ENCODE results near the gene UBE4A. TPM values are rescaled to one million over a fixed set of nuclear protein-coding genes. Genes with fewer than 3 reads are reported as not detected.
A peak's percentile ranks its signal among the peaks of the same experiment; 100 is the strongest.
"Not testable (repeated sequence)": the region's sequence is repeated elsewhere in the genome, so short reads cannot be mapped to it uniquely, and the experiment has no call there.

The UBE4A gene
- total and polyA plus RNA-seq, 12 donors, result 16.1 to 52.8 (median 35.6) TPM

GRCh38 chr11:118401880-118402590 is 42.6 kb downstream of the UBE4A start:
- H3K4me1 ChIP-seq (replicated peaks in 1 of 2), result peaks cover 15 to 41% of the 10 kb centered on the region in 2 donors

GRCh38 chr11:118402594-118402993 is 43.2 kb downstream of the UBE4A start:
- intact Hi-C loops (cut with DNase I), result loop anchor here in 1 of 2 donors (5.0 kb wide), 1 partner anchor 35 kb away; the partner anchor contains the start of gene KMT2A
- H3K9me3 ChIP-seq (replicated peaks in 1 of 3); H3K27me3 ChIP-seq: not testable (repeated sequence)
- 74 to 80% (median 77%) methylated on average over 7 of the region's 7 CpGs for WGBS, 4 donors
- H3K36me3 ChIP-seq (replicated peaks in 1 of 2), result peaks cover 0 to 18% of the 10 kb centered on the region in 2 donors
- H3K4me3 ChIP-seq, result peak overlapping the region in 2 of 4 donors; percentile 65 to 86
- H3K4me1 ChIP-seq (replicated peaks in 1 of 2), result peaks cover 15 to 41% of the 10 kb centered on the region in 2 donors
- H3K27ac ChIP-seq, result peak overlapping the region; percentile 78 to 95 (median 90)
- DNase-seq, result peak in 1 of 7 donors; percentile 25

More at GRCh38 chr11:118401880-118402590, 42.6 kb downstream of the UBE4A start:
- Histone ChIP-seq H3K4me3 (peak overlapping the region; percentile 36 to 86 (median 66)), H3K36me3 (replicated peaks in 1 of 2) (peaks cover 0 to 13% of the 10 kb centered on the region in 2 donors), H3K27me3 (no peaks in the 10 kb centered on the region), H3K9me3 (replicated peaks in 1 of 3) (no peaks in the 10 kb centered on the region), H3K27ac (peak overlapping the region; percentile 78 to 95 (median 90))
- DNase-seq, result peak in 3 of 7 donors; percentile 21 to 39 (median 38)
- TF ChIP-seq POLR2A (IDR thresholded peaks at IDR 0.05) (peak in 1 of 2 donors; percentile 51), CTCF (IDR thresholded peaks at IDR 0.05) (no peak)
- intact Hi-C loops (cut with DNase I), result loop anchor here in 1 of 2 donors (5.0 kb wide), 1 partner anchor 35 kb away; the partner anchor contains the start of gene KMT2A
- WGBS, 4 donors, result 1 to 2% (median 1%) methylated on average over 22 of the region's 22 CpGs

- Histone ChIP-seq H3K9me3 (replicated peaks in 1 of 3) (no peaks in the 10 kb centered on the region), H3K4me1 (replicated peaks in 1 of 2) (peaks cover 15 to 31% of the 10 kb centered on the region in 2 donors), H3K27ac (no peak overlapping the region), H3K27me3 (no peaks in the 10 kb centered on the region), H3K4me3 (no peak overlapping the region), H3K36me3 (replicated peaks in 1 of 2) (peaks cover 0 to 41% of the 10 kb centered on the region in 2 donors)
- WGBS, 4 donors, result 58 to 68% (median 62%) methylated on average over 7 of the region's 7 CpGs
- DNase-seq, result peak in 1 of 7 donors; percentile 23
- TF ChIP-seq POLR2A (IDR thresholded peaks at IDR 0.05) (no peak), CTCF (IDR thresholded peaks at IDR 0.05) (no peak)
- intact Hi-C loops (cut with DNase I), result no loop called here
Observed at GRCh38 chr11:118406599-118407166, 47.3 kb downstream of the UBE4A start.

DNA sequence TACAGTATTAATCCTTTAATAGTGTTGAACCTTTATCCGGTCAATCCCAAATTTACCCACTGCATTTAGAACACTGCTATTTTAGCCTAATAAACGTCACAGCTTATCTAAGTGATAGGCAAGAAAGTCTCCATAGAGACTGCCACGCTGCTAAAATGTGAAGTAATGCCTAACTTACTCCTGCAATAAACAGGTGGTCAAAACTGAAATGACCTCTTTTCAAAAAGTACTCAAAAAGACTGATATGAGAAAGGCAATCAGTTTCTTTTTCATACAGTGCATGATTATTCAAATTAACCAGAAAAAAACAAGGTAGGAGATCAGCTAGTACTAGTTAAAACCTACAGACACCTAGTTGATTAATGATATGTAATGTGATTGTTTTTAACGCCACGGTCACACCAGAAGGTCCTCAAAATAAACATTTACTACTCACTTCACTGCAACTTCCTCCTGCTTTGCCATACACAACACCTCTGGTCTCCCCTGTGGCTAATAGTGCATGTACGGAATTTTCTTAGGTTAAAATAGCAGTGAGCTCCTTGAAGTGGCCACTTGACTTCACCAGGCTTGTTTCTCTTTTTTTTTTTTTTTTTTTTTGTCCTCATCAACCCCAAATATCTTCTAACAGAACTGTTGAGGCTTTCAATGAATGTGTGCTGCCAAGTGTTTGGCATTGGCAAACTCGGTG is 50.8 kb downstream of the UBE4A start:
- WGBS, 4 donors, result 81 to 89% (median 86%) methylated on average over 7 of the region's 7 CpGs
- Histone ChIP-seq H3K36me3 (replicated peaks in 1 of 2) (peaks cover 0 to 47% of the 10 kb centered on the region in 2 donors), H3K27ac (no peak overlapping the region), H3K9me3 (replicated peaks in 1 of 3) (no peaks in the 10 kb centered on the region), H3K27me3 (no peaks in the 10 kb centered on the region), H3K4me3 (no peak overlapping the region), H3K4me1 (replicated peaks in 1 of 2) (peaks cover 0 to 2% of the 10 kb centered on the region in 2 donors)
- intact Hi-C loops (cut with DNase I), result no loop called here
- no peak for DNase-seq
- TF ChIP-seq CTCF (IDR thresholded peaks at IDR 0.05) (no peak), POLR2A (IDR thresholded peaks at IDR 0.05) (no peak)

Measured in adrenal gland (tissue), 12 donors.